A549 (cell line): ENCODE measurements around the gene OTOP3. TPM values are rescaled to one million over a fixed set of nuclear protein-coding genes. Genes with fewer than 3 reads are reported as not detected.
"Not testable (repeated sequence)": the region's sequence is repeated elsewhere in the genome, so short reads cannot be mapped to it uniquely, and the experiment has no call there.

ENCODE experiments used
- ATAC-seq, 2 experiments: fragments of 200-7000 bp in 1 of 2; fragments of >200 bp in 1 of 2; cut with Nextera tagmentation in 1 of 2; cut with Tn5 transposase in 1 of 2; 3 replicates each; pipeline versions ENCODE4 v1.8.0 to v1.9.1; 2018 to 2020; ENCODE audit warnings: mild to moderate bottlenecking in 1 of 2, moderate library complexity in 1 of 2
- CTCF ChIA-PET: fragments of 300-600 bp; sonication (Branson Sonifier 250); formaldehyde crosslinking; extraction: SDS; loops from one replicate; lab custom pipeline; 2021; ENCODE audit warnings: antibody characterized with exemption, inconsistent platforms; lab: Yijun Ruan, JAX
- POLR2A ChIA-PET: fragments of 350-600 bp; formaldehyde crosslinking; extraction: SDS; loops from one replicate; lab custom pipeline; 2021; ENCODE audit warnings: antibody characterized with exemption, inconsistent platforms; lab: Yijun Ruan, JAX
- DNase-seq, 2 experiments: peaks; one replicate each; pipeline versions ENCODE4 v3.0.0 to v3.0.0-alpha.2; 2011 to 2016; ENCODE audit warnings: low read depth in 1 of 2, low spot score in 1 of 2
- FAIRE-seq: peaks from 2 replicates; lab custom pipeline; 2011; peaks lifted over from hg19 to GRCh38; lab: Jason Lieb, UNC
- H3K27ac ChIP-seq, 2 experiments: fragments of >200 bp; sonication (Bioruptor Twin); formaldehyde crosslinking; 3 replicates each; pipeline ENCODE4 v1.5.1; 2016 to 2017
- H3K4me1 ChIP-seq: fragments of >200 bp; sonication (Bioruptor Twin); formaldehyde crosslinking; 3 replicates; pipeline ENCODE4 v1.6.1; 2016
- H3K4me2 ChIP-seq: fragments of >200 bp; sonication (Bioruptor Twin); formaldehyde crosslinking; 3 replicates; pipeline ENCODE4 v1.6.1; 2016
- H3K4me3 ChIP-seq: fragments of >200 bp; sonication (Bioruptor Twin); formaldehyde crosslinking; 3 replicates; pipeline ENCODE4 v1.5.1; 2016
- H3K9me3 ChIP-seq: fragments of >200 bp; sonication (Bioruptor Twin); formaldehyde crosslinking; 3 replicates; pipeline ENCODE4 v1.6.1; 2016
- CBX2 ChIP-seq: fragments of 200-600 bp; sonication (generic); IDR thresholded peaks from 2 replicates; pipeline ENCODE4 v1.6.1; 2016; ENCODE audit warnings: low read depth, mild to moderate bottlenecking, borderline replicate concordance
- EHMT2 ChIP-seq: fragments of 200-600 bp; sonication (generic); IDR thresholded peaks from 2 replicates; pipeline ENCODE4 v1.6.1; 2016; ENCODE audit warnings: antibody characterized with exemption, low read depth, mild to moderate bottlenecking, moderate library complexity
- FOSB ChIP-seq: fragments of 250-450 bp; sonication (Bioruptor Pico); IDR thresholded peaks from 2 replicates; pipeline ENCODE4 v1.5.0; 2020; ENCODE audit warnings: mild to moderate bottlenecking, moderate library complexity
- FOXS1 ChIP-seq: fragments of 250-450 bp; sonication (Bioruptor Pico); IDR thresholded peaks from 2 replicates; pipeline ENCODE4 v1.5.0; 2020; ENCODE audit warnings: mild to moderate bottlenecking, moderate library complexity
- HEYL ChIP-seq: fragments of 250-450 bp; sonication (Bioruptor Pico); IDR thresholded peaks from 2 replicates; pipeline ENCODE4 v1.8.0; 2021; ENCODE audit warnings: mild to moderate bottlenecking, moderate library complexity
- JUNB ChIP-seq: fragments of >200 bp; sonication (Bioruptor Twin); formaldehyde crosslinking; IDR thresholded peaks from 2 replicates; pipeline ENCODE4 v1.6.1; 2016
- KDM1A ChIP-seq: fragments of 200-600 bp; sonication (generic); IDR thresholded peaks from 2 replicates; pipeline ENCODE4 v1.6.1; 2016; ENCODE audit warnings: low read depth, mild to moderate bottlenecking
- MAFK ChIP-seq: fragments of 450-650 bp; IDR thresholded peaks from 2 replicates; pipeline ENCODE4 v1.6.1; 2014; ENCODE audit not compliant: partially characterized antibody
- MYC ChIP-seq: IDR thresholded peaks from 2 replicates; pipeline ENCODE4 v1.6.1; 2012; ENCODE audit warnings: mild to moderate bottlenecking, inconsistent platforms, low read length, improper control_type of control experiment, borderline replicate concordance
- NPAS2 ChIP-seq: fragments of 250-450 bp; sonication (Bioruptor Pico); IDR thresholded peaks from 2 replicates; pipeline ENCODE4 v1.8.0; 2022; ENCODE audit warnings: mild to moderate bottlenecking, moderate library complexity, borderline replicate concordance
- NR3C1 ChIP-seq: fragments of >200 bp; sonication (Bioruptor Twin); formaldehyde crosslinking; IDR thresholded peaks from 3 replicates; pipeline ENCODE4 v1.6.1; 2017
- RARB ChIP-seq: fragments of 250-450 bp; sonication (Bioruptor Pico); IDR thresholded peaks from 2 replicates; pipeline ENCODE4 v1.8.0; 2021; ENCODE audit warnings: mild to moderate bottlenecking, moderate library complexity
- RCOR1 ChIP-seq: fragments of 150-350 bp; IDR thresholded peaks from 2 replicates; pipeline ENCODE4 v1.6.1; 2014; ENCODE audit warnings: antibody characterized with exemption, low read length, low read depth
- SMC3 ChIP-seq: fragments of >200 bp; sonication (Bioruptor Twin); formaldehyde crosslinking; IDR thresholded peaks from 3 replicates; pipeline ENCODE4 v1.6.1; 2018; ENCODE audit warnings: inconsistent platforms
- SREBF2 ChIP-seq: fragments of 450-650 bp; IDR thresholded peaks from 2 replicates; pipeline ENCODE4 v1.6.1; 2014; ENCODE audit warnings: mild to moderate bottlenecking, moderate library complexity
- TFCP2L1 ChIP-seq: fragments of 250-450 bp; sonication (Bioruptor Pico); IDR thresholded peaks from 2 replicates; pipeline ENCODE4 v1.5.0; 2021; ENCODE audit warnings: mild to moderate bottlenecking
- TP53 ChIP-seq: fragments of 250-450 bp; sonication (Bioruptor Pico); IDR thresholded peaks from 2 replicates; pipeline ENCODE4 v1.5.0; 2021; ENCODE audit warnings: mild to moderate bottlenecking, moderate library complexity
- ZC3H11A ChIP-seq: fragments of 450-650 bp; IDR thresholded peaks from 2 replicates; pipeline ENCODE4 v1.6.1; 2014; ENCODE audit warnings: antibody characterized with exemption, mild to moderate bottlenecking
- WGBS: methylation state at CpG from one replicate; pipeline ENCODE4 v1.1.6; 2017; ENCODE audit errors: missing lambda C conversion rate; 5-methylcytosine and 5-hydroxymethylcytosine counted together
- polyA plus RNA-seq, 4 experiments: library from polyadenylated mRNA; depleted of rRNA in 3 of 4; stranded (reverse); fragments of >200 nt; fragmentation: RNase III in 1 of 4; extraction: RNeasy Plus Mini Kit Qiagen cat#74134 plus additional on column Dnase treatment in 1 of 4; gene quantifications; 2 replicates in 3 of 4; 3 replicates in 1 of 4; pipeline ENCODE4 v1.2.3, GENCODE V29; 2011 to 2017
- TF ChIP-seq, protein P1 (sequence below): fragments of 200-600 bp; sonication (generic); IDR thresholded peaks from 2 replicates; pipeline ENCODE4 v1.6.1; 2016; ENCODE audit warnings: antibody characterized with exemption, mild to moderate bottlenecking, moderate library complexity
- TF ChIP-seq, protein P2 (sequence below): IDR thresholded peaks from 2 replicates; pipeline ENCODE4 v1.6.1; 2012
- TF ChIP-seq, protein P3 (sequence below): fragments of >200 bp; sonication (Bioruptor Twin); formaldehyde crosslinking; IDR thresholded peaks from 2 replicates; pipeline ENCODE4 v1.6.1; 2016

OTOP3 gene
- polyA plus RNA-seq, 2 of the 4 experiments (the other 2 are of a cell fraction): not detected

DNA sequence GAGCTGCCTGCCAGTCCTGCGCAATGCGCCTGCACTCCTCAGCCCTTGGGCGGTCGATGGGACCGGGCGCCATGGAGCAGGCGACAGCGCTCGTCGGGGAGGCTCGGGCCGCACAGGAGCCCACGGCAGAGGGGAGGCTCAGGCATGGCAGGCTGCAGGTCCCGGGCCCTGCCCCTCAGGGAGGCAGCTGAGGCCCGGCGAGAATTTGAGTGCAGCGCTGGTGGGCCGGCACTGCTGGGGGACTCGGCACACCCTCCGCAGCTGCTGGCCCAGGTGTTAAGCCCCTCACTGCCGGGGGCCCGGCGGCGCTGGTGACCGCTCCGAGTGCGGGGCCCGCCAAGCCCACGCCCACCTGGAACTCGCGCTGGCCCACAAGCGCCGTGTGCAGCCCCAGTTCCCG, 28.7 kb upstream of the OTOP3 start:
- FAIRE-seq: no peak
- ATAC-seq: no peak
- ChIA-PET CTCF (interaction anchor here (1.2 to 5.8 kb wide), 8 partner anchors 13 to 54 kb away, joined by 3 to 44 read pairs (median 7); partner anchors contain the start of genes FADS6, OTOP2 and USH1G), POLR2A (no interaction called here)
- Histone ChIP-seq H3K4me1 (no peaks in the 10 kb centered on the region), H3K4me3 (no peak overlapping the region), H3K27ac (no peak overlapping the region), H3K9me3 (no peaks in the 10 kb centered on the region), H3K4me2 (no peak overlapping the region)
- WGBS: 90% methylated on average over 34 of the region's 34 CpGs
- no peak for DNase-seq
- TF ChIP-seq HEYL: no peak

DNA sequence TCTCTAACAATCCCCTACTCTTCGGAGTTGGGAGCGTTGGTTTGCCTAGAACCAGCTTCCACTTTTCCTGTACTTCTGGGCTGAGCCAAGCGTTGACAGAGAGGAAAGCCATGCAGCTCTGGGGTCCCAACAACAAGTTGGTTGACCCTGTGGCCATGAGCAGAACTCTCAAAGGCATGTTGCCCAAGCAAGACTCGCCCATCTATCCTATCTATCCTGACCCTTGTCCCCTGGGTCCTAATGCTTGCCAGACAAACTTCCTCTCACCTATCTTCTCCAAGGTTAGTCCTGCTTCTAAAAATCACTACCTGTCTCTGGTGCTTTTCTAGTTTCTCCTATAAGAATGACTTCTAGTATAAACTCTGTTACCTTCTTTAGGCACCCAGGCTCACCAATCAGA, 26.6 kb upstream of the OTOP3 start:
- H3K4me3 ChIP-seq, DNase-seq, H3K4me1 ChIP-seq, H3K9me3 ChIP-seq, H3K4me2 ChIP-seq, FAIRE-seq, ATAC-seq, POLR2A ChIA-PET, H3K27ac ChIP-seq: not testable (repeated sequence)
- CTCF ChIA-PET: interaction anchor here (2.1 to 3.2 kb wide), 3 partner anchors 11 to 52 kb away, joined by 6 to 14 read pairs (median 11); partner anchors contain the start of gene OTOP2
- 39% methylated on average over 4 of the region's 4 CpGs for WGBS

DNA sequence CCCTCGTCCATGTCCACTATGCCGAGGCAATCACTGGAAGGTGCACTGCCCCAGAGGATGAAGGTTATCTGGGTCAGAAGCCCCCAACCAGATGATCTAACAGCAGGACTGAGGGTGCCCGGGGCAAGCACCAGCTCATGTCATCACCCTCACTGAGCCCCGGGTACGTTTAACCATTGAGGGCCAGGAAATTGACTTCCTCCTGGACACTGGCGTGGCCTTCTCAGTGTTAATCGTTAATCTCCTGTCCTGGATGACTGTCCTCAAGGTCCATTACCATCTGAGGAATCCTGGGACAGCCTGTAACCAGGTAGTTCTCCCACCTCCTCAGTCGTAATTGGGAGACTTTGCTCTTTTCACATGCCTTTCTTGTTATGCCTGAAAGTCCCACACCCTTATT, 24.3 kb upstream of the OTOP3 start:
- POLR2A ChIA-PET, FAIRE-seq, H3K9me3 ChIP-seq: not testable (repeated sequence)

DNA sequence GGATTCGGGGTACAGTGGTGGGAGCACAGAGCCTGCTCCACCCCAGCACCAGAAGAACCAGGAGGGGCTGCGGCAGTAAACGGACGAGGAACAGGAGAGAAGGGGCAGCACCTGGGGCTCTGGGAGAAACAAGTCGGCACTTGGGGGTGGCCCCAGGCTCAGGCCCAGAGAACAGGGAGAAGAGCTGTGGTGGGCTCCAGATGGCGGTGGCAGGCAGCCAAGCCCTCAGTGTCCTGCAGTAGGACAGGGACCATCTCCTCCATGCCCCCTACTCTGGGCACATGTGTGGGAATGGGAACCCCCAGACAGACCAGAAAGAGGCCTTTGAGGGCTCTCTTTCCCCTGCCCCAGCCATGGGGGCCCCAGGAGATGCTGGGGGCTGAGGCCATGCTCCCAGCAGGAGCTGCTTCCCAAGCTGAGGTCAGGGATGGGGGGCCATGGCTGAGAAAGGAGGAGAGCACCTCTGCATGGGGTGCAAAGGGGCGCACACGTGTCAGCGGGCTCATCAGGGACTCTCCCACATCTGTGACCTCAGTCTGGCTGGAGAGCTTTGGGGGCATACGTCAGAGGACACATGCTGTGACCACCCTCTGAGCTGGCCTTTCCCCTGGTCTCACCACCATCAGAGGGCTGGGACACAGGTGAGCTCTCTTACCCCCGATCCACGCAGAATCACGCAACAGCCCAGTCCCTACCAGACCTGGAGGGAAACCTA, 19.4 kb upstream of the OTOP3 start:
- FAIRE-seq: no peak

More for the DNA sequence above, 24.3 kb upstream of the OTOP3 start:
- 40% methylated on average over 8 of the region's 8 CpGs for WGBS
- H3K4me2 ChIP-seq, DNase-seq, H3K4me1 ChIP-seq, ATAC-seq, H3K27ac ChIP-seq, H3K4me3 ChIP-seq: not testable (repeated sequence)
- CTCF ChIA-PET: interaction anchor here (0.7 to 5.1 kb wide), 5 partner anchors 9 to 195 kb away, joined by 3 to 25 read pairs (median 7); partner anchors contain the start of genes OTOP2 and USH1G

More for the DNA sequence above, 19.4 kb upstream of the OTOP3 start:
- DNase-seq (no peak), ATAC-seq (no peak)
- CTCF ChIA-PET: interaction anchor here (1.0 to 42.0 kb wide), 5 partner anchors 8 to 55 kb away, joined by 3 to 1448 read pairs (median 3); partner anchors contain the start of genes HID1 and OTOP2
- Histone ChIP-seq H3K4me1 (peaks cover 5% of the 10 kb centered on the region; the same call in 1 of the 3 replicates), H3K4me3 (no peak overlapping the region), H3K27ac (no peak overlapping the region), H3K9me3 (no peaks in the 10 kb centered on the region), H3K4me2 (no peak overlapping the region)
- TF ChIP-seq SMC3 (no peak), TP53 (no peak), KDM1A (no peak), SREBF2 (no peak), FOSB (CRISPR knock-in tag) (no peak), CBX2 (no peak), ZC3H11A (no peak), FOXS1 (CRISPR knock-in tag) (no peak), RCOR1 (no peak), TFCP2L1 (CRISPR knock-in tag) (no peak), MAFK (no peak), JUNB (no peak), EHMT2 (no peak), NR3C1 (no peak), RARB (CRISPR knock-in tag) (no peak), NPAS2 (no peak), MYC (no peak)
- TF ChIP-seq, protein P1, sequence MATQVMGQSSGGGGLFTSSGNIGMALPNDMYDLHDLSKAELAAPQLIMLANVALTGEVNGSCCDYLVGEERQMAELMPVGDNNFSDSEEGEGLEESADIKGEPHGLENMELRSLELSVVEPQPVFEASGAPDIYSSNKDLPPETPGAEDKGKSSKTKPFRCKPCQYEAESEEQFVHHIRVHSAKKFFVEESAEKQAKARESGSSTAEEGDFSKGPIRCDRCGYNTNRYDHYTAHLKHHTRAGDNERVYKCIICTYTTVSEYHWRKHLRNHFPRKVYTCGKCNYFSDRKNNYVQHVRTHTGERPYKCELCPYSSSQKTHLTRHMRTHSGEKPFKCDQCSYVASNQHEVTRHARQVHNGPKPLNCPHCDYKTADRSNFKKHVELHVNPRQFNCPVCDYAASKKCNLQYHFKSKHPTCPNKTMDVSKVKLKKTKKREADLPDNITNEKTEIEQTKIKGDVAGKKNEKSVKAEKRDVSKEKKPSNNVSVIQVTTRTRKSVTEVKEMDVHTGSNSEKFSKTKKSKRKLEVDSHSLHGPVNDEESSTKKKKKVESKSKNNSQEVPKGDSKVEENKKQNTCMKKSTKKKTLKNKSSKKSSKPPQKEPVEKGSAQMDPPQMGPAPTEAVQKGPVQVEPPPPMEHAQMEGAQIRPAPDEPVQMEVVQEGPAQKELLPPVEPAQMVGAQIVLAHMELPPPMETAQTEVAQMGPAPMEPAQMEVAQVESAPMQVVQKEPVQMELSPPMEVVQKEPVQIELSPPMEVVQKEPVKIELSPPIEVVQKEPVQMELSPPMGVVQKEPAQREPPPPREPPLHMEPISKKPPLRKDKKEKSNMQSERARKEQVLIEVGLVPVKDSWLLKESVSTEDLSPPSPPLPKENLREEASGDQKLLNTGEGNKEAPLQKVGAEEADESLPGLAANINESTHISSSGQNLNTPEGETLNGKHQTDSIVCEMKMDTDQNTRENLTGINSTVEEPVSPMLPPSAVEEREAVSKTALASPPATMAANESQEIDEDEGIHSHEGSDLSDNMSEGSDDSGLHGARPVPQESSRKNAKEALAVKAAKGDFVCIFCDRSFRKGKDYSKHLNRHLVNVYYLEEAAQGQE: no peak
- TF ChIP-seq, protein P2, sequence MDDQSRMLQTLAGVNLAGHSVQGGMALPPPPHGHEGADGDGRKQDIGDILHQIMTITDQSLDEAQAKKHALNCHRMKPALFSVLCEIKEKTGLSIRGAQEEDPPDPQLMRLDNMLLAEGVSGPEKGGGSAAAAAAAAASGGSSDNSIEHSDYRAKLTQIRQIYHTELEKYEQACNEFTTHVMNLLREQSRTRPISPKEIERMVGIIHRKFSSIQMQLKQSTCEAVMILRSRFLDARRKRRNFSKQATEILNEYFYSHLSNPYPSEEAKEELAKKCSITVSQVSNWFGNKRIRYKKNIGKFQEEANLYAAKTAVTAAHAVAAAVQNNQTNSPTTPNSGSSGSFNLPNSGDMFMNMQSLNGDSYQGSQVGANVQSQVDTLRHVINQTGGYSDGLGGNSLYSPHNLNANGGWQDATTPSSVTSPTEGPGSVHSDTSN: no peak
- TF ChIP-seq, protein P3, sequence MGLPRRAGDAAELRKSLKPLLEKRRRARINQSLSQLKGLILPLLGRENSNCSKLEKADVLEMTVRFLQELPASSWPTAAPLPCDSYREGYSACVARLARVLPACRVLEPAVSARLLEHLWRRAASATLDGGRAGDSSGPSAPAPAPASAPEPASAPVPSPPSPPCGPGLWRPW: no peak
- WGBS: 72% methylated on average over 11 of the region's 13 CpGs
- POLR2A ChIA-PET: no interaction called here
